ENCODE data around the gene GFRAL. TPM values are rescaled to one million over a fixed set of nuclear protein-coding genes. Genes with fewer than 3 reads are reported as not detected.
A peak's percentile ranks its signal among the peaks of the same experiment; 100 is the strongest.

The GFRAL gene
- total RNA-seq, 1 experiment from 2014 or later = not detected

- DNase-seq (ENCODE audit: low read depth) = peak; percentile 79
Observed at GRCh38 chr6:55433446-55434130, 106.3 kb downstream of the GFRAL start.

- DNase-seq (ENCODE audit: low read depth) = no peak
Observed at GRCh38 chr6:55437141-55437540, 109.9 kb downstream of the GFRAL start.

- no peak for DNase-seq (ENCODE audit: low read depth)
Observed at GRCh38 chr6:55438203-55438602, 110.9 kb downstream of the GFRAL start.

DNA sequence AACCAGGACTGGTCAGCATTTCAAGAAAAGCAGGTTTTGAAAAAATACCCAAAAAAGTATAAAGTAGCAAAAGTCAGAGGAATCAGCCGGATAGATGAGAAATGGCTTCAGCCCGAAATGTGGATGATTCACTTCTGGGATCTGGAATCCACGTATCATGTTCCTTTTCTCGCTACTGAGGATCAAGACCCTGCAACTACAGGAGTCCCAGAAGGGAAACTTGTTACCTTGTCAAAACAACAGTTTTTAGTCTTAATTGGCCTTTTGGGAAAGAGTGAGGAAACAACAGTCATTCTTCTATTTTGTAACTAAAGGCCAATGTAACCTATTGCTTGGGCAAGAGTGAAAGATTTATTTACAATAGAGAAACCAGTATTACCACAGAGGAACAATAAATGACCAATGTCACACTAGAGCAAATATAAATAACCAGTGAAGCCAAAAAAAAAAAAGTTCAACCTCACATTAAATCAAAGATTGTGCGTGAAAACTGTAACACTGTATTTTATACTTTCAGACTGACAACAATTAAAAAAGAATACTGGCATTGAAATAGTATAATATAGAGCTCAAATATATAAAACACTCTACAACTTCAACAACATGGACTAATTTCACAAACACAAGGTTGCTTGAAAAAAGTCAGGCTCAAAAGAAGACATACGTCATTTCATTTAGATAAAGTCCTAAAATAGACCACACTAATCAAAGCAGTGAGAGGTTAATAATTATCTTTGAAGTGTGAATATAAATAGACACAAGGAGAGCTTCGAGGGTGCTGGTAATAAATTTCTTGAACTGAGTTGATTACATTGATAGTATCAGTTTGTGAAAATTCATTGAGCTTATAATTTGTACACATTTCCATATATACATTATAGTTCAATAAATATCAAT lies 116.2 kb downstream of the GFRAL start:
- no peak for DNase-seq (ENCODE audit: low read depth)

- DNase-seq (ENCODE audit: low read depth) = peak; percentile 36
Observed at GRCh38 chr6:55445648-55446204, 118.5 kb downstream of the GFRAL start.

GRCh38 chr6:55447891-55448290 lies 120.6 kb downstream of the GFRAL start:
- DNase-seq (ENCODE audit: low read depth) = no peak

- DNase-seq (ENCODE audit: low read depth) = no peak
Observed at GRCh38 chr6:55448451-55448850, 121.2 kb downstream of the GFRAL start.

- peak; percentile 44 for DNase-seq (ENCODE audit: low read depth)
Observed at GRCh38 chr6:55449225-55449624, 122.0 kb downstream of the GFRAL start.

- DNase-seq (ENCODE audit: low read depth) = peak; percentile 92
Observed at GRCh38 chr6:55450005-55450404, 122.7 kb downstream of the GFRAL start.

Other genes with a start within 250 kb of the GFRAL start
- gene HCRTR2, start 153.0 kb upstream of the GFRAL start, total RNA-seq (2014; rRNA removed) = not detected in 2 replicates

Data from LHCN-M2 (cell line).